SJSA1 (cell line): ENCODE results near the gene PLIN5. TPM values are rescaled to one million over a fixed set of nuclear protein-coding genes. Genes with fewer than 3 reads are reported as not detected.

ENCODE experiments used
- DNase-seq, 2 experiments: peaks; one replicate each; pipeline ENCODE4 v3.0.0-alpha.2; 2015 to 2020; ENCODE audit warnings: low spot score in 2 of 2, low read depth in 1 of 2
- H3K27ac ChIP-seq: fragments of 250-450 bp; sonication (Bioruptor Pico); 2 replicates; pipeline ENCODE4 v1.5.1; 2020; ENCODE audit warnings: mild to moderate bottlenecking, moderate library complexity
- H3K27me3 ChIP-seq: fragments of 250-450 bp; sonication (Bioruptor Pico); replicated peaks from 2 replicates; pipeline ENCODE4 v1.5.1; 2020; ENCODE audit warnings: mild to moderate bottlenecking, moderate library complexity
- H3K36me3 ChIP-seq: fragments of 250-450 bp; sonication (Bioruptor Pico); 2 replicates; pipeline ENCODE4 v1.5.1; 2020; ENCODE audit warnings: mild to moderate bottlenecking
- H3K4me1 ChIP-seq: fragments of 250-450 bp; sonication (Bioruptor Pico); replicated peaks from 2 replicates; pipeline ENCODE4 v1.6.1; 2021; ENCODE audit warnings: mild to moderate bottlenecking
- H3K4me3 ChIP-seq: fragments of 250-450 bp; sonication (Bioruptor Pico); 2 replicates; pipeline ENCODE4 v1.5.1; 2020; ENCODE audit warnings: mild to moderate bottlenecking
- H3K9me3 ChIP-seq: fragments of 250-450 bp; sonication (Bioruptor Pico); replicated peaks from 2 replicates; pipeline ENCODE4 v1.5.1; 2020; ENCODE audit warnings: mild to moderate bottlenecking
- total RNA-seq: library from RNA; depleted of rRNA; stranded (reverse); fragments of >200 nt; shearing (Covaris generic); gene quantifications from 2 replicates; pipeline ENCODE4 v1.2.3, GENCODE V29; 2014

PLIN5 gene
- total RNA-seq, 1 experiment from 2014 or later: not detected

DNA sequence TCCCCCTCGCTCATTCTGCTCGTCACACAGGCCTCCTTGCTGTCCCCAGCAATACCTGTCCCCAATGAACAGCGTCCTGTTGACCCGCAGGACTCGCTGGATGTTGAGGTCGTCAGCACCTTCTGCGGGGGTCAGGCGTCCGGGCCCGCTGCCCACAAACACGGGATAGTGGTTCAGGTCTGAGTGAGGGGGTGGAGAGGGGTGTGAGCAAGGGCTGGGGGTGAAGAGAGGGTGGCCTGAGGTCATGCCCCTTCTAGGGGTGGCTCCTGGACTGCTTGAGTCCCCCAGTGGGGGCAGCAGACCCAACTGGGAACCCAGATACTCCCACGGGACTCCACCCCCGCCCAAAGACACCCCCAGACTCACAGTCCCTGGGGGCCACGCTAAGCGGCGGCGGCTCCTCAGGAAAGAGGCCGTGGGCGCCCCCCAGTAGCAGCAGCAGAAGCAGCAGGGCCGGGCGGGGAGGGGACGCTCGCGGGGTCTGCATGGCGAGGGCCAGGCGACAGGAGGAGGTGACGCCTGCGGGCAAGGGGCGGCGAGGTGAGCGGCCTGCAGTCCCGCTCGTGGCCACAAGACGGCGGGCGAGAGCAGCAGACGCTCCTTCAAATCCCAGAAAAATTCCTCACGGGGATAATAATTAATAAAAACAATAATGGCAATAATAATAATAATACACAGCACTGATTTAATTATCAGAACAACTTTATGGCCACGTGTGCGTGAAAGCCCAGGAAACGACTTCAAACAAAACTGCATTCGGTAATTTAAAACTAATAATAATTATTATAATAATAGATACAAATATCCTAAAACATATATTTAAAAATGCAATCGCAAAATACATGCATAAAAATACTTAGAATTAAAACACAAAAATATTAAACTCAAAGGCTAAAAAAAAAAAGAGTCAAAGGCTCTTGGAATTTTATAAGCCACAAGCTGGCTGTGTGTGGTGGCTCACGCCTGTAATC is 23.2 kb upstream of the PLIN5 start:
- Histone ChIP-seq H3K9me3 (no peaks in the 10 kb centered on the region), H3K27me3 (no peaks in the 10 kb centered on the region; the same call in 1 of the 2 replicates), H3K4me3 (no peak overlapping the region), H3K27ac (no peak overlapping the region), H3K4me1 (no peaks in the 10 kb centered on the region), H3K36me3 (no peaks in the 10 kb centered on the region)
- DNase-seq: no peak

GRCh38 chr19:4557144-4557970 is 22.3 kb upstream of the PLIN5 start:
- H3K9me3 ChIP-seq: no peaks in the 10 kb centered on the region
- H3K36me3 ChIP-seq: no peaks in the 10 kb centered on the region
- H3K27me3 ChIP-seq: no peaks in the 10 kb centered on the region; the same call in 1 of the 2 replicates
- no peak overlapping the region for H3K27ac ChIP-seq
- no peak for DNase-seq
- H3K4me3 ChIP-seq: no peak overlapping the region
- no peaks in the 10 kb centered on the region for H3K4me1 ChIP-seq

DNA sequence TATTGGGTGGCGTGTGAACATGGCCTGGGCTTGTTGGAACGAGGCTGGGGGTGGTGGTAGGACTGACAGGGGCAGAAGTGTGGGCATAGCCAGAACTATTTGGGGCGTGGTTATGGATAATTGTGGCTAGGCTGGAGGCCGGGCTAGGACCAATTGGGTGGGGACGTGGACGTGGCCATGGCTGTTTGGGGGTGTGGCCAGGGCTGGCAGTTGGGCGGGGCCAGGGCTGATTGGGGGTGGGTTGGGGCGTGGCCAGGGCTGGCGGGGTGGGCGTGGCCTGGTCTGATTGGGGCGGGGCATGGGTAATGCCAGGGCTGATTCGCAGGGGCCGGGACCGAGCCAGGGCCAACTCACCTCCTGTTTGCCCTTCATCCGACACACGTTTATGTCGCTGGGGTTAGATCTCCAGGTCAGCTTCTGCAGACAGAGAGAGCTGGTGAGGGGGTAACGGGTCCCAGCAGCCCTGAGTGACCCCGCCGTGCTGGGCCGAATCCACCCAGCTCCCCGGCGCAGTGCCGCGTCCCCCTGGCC is 21.6 kb upstream of the PLIN5 start:
- H3K4me3 ChIP-seq: no peak overlapping the region
- no peaks in the 10 kb centered on the region for H3K9me3 ChIP-seq
- no peaks in the 10 kb centered on the region; the same call in 1 of the 2 replicates for H3K27me3 ChIP-seq
- DNase-seq: peak in 1 of 2 experiments; percentile 65
- no peaks in the 10 kb centered on the region for H3K36me3 ChIP-seq
- H3K27ac ChIP-seq: no peak overlapping the region
- H3K4me1 ChIP-seq: no peaks in the 10 kb centered on the region

GRCh38 chr19:4555657-4556561 is 20.9 kb upstream of the PLIN5 start:
- Histone ChIP-seq H3K27me3 (no peaks in the 10 kb centered on the region; the same call in 1 of the 2 replicates), H3K36me3 (no peaks in the 10 kb centered on the region), H3K9me3 (no peaks in the 10 kb centered on the region), H3K4me1 (no peaks in the 10 kb centered on the region), H3K4me3 (no peak overlapping the region), H3K27ac (no peak overlapping the region)
- no peak for DNase-seq

- no peaks in the 10 kb centered on the region for H3K9me3 ChIP-seq
- no peak for DNase-seq
- no peaks in the 10 kb centered on the region; the same call in 1 of the 2 replicates for H3K27me3 ChIP-seq
- H3K4me1 ChIP-seq: no peaks in the 10 kb centered on the region
- H3K4me3 ChIP-seq: no peak overlapping the region
- no peaks in the 10 kb centered on the region for H3K36me3 ChIP-seq
- H3K27ac ChIP-seq: no peak overlapping the region
These were observed 19.7 kb upstream of the PLIN5 start for GRCh38 chr19:4554717-4555116.

GRCh38 chr19:4553775-4554174 is 18.8 kb upstream of the PLIN5 start:
- H3K27me3 ChIP-seq: no peaks in the 10 kb centered on the region; the same call in 1 of the 2 replicates
- H3K36me3 ChIP-seq: no peaks in the 10 kb centered on the region
- no peak for DNase-seq
- H3K4me3 ChIP-seq: no peak overlapping the region
- H3K4me1 ChIP-seq: no peaks in the 10 kb centered on the region
- H3K27ac ChIP-seq: no peak overlapping the region
- H3K9me3 ChIP-seq: no peaks in the 10 kb centered on the region

- Histone ChIP-seq H3K4me1 (no peaks in the 10 kb centered on the region), H3K27me3 (peaks cover 3% of the 10 kb centered on the region; the same call in 1 of the 2 replicates), H3K9me3 (no peaks in the 10 kb centered on the region), H3K4me3 (no peak overlapping the region), H3K27ac (no peak overlapping the region), H3K36me3 (no peaks in the 10 kb centered on the region)
- no peak for DNase-seq
These were observed 18.2 kb upstream of the PLIN5 start for GRCh38 chr19:4553092-4553695.

DNA sequence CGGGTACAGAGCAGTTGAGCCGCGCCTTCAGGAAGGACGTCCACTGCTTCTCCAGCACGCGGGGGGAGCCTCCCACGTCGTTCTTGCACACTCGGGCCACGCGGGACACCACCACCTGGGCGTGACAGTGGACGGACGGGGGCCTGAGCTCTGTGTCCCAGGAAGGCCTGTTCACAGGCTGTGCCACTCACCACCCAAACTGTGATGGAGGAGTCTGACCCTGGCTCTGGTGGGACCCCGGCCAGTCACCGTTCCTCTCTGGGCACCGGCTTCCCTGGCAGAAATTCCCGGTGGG is 17.4 kb upstream of the PLIN5 start:
- DNase-seq: no peak
- Histone ChIP-seq H3K4me3 (no peak overlapping the region), H3K4me1 (no peaks in the 10 kb centered on the region), H3K27ac (no peak overlapping the region), H3K27me3 (peaks cover 9% of the 10 kb centered on the region; the same call in 1 of the 2 replicates), H3K36me3 (no peaks in the 10 kb centered on the region), H3K9me3 (no peaks in the 10 kb centered on the region)

DNA sequence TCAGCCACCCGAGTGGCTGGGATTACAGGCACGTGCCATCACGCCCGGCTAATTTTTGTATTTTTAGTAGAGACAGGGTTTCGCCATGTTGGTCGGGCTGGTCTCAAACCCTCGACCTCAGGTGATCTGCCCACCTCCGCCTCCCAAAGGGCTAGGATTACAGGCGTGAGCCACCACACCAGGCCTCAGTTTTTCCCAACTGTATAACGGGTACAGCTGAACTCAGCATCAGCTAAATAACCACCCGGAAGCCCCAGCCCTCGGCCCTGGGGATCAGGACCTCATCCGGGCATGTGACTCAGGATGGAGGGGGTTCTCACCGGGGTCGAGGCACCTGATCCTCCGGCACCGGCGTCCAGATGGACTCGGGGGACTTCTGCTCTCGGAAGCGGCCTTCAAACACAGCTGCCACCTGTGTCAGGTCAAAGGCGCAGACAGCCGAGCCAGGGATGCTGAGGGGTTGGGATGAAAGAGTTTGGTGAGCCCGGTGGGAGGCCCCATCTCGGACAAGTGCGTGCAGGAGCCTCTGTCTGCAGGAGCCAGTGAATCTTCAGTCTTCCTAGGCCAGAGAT is 15.5 kb upstream of the PLIN5 start:
- H3K9me3 ChIP-seq: no peaks in the 10 kb centered on the region
- no peak overlapping the region for H3K4me3 ChIP-seq
- no peak overlapping the region for H3K27ac ChIP-seq
- no peaks in the 10 kb centered on the region for H3K36me3 ChIP-seq
- no peaks in the 10 kb centered on the region for H3K4me1 ChIP-seq
- no peak for DNase-seq
- peaks cover 15% of the 10 kb centered on the region; the same call in 1 of the 2 replicates for H3K27me3 ChIP-seq

DNA sequence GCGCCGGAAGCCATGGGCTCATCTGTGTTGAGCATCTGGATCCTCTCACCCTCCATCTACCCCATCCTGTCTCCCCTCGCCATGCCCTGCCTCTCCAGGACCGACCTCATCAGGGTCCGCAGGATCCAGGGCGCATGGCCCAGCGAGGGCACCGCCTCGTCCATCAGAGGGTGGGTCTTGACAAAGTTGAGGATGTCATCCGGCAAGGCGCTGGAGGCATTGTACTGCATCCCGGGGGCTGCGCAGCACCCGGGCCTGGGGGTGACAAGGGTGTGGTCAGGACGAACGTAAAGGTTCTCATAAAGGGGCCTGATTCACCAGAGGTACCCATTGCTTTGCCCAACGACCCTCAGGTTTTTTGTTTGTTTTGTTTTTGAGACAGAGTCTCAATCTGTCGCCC is 15.0 kb upstream of the PLIN5 start:
- Histone ChIP-seq H3K9me3 (no peaks in the 10 kb centered on the region), H3K4me1 (no peaks in the 10 kb centered on the region), H3K4me3 (no peak overlapping the region), H3K27ac (no peak overlapping the region), H3K36me3 (no peaks in the 10 kb centered on the region), H3K27me3 (peaks cover 15% of the 10 kb centered on the region; the same call in 1 of the 2 replicates)
- DNase-seq: no peak

DNA sequence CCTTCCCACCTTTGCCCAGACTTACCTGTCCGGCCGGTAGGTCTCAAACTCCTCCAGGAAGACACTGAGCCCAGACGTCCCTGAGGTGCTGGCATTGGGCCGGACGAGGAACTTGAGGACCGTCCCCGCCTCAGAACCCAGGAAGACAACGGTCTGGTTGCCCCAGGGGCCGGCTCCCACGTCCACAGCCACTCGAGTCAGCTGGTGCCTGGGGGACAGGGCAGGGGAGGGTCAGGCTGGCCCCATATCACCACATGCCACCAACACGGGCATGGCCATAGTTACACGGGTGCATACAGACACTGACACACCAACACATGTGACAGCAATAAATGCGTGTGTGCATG is 13.2 kb upstream of the PLIN5 start:
- DNase-seq: no peak

DNA sequence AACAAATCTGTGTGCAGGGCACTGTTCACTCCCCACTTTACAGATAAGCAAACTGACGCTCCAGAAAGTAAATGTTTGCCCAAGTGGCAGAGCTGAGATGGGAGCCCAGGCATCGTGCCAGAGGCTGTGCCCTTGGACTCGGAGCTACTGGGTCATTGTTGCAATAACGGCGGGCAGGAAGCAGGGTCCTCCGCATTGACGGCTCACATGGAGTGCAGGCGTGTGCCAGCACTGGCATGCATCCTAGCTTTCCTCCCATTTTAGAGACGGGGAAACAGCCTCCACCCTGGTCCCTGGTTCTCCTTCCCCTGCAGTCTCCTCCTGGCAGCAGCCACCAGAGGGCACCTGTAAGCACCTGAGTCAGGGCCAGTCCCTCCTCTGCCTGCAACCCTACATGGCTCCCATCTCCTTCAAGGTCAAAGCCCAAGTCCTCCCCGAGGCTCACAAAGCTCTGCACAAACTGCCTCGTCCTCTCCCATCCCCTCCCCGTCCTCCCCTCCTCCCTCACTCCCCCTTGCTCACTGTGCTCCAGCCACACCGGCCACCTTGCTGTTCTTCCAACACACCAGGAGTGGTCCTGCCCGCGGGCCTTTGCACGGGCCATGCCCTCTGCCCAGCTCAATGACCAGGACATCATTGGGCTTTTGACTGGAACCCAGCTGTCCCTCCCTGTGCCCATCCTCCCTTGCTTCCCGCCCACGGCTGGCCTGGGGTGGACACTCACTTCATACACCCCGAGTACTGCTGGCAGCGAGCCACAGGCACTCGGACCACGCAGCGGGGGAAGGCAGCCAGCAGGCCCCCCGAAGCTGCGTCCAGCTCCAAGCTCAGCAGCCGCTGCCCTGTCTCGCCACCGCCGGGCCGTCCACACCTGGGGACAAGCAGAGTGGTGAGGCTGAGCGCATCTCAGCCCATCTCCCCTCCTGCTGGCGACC is 12.5 kb upstream of the PLIN5 start:
- DNase-seq: no peak
- Histone ChIP-seq H3K36me3 (no peaks in the 10 kb centered on the region), H3K27ac (no peak overlapping the region)

More for the DNA sequence above, 13.2 kb upstream of the PLIN5 start:
- no peaks in the 10 kb centered on the region for H3K36me3 ChIP-seq
- no peak overlapping the region for H3K4me3 ChIP-seq
- no peak overlapping the region for H3K27ac ChIP-seq
- no peaks in the 10 kb centered on the region for H3K9me3 ChIP-seq
- H3K4me1 ChIP-seq: no peaks in the 10 kb centered on the region
- H3K27me3 ChIP-seq: peaks cover 18% of the 10 kb centered on the region; the same call in 1 of the 2 replicates

More for the DNA sequence above, 12.5 kb upstream of the PLIN5 start:
- Histone ChIP-seq H3K9me3 (no peaks in the 10 kb centered on the region), H3K4me3 (no peak overlapping the region), H3K4me1 (no peaks in the 10 kb centered on the region), H3K27me3 (peaks cover 18% of the 10 kb centered on the region; the same call in 1 of the 2 replicates)
